ENCODE measurements around the gene KCNJ8.
"Not testable (repeated sequence)": the region's sequence is repeated elsewhere in the genome, so short reads cannot be mapped to it uniquely, and the experiment has no call there.

DNA sequence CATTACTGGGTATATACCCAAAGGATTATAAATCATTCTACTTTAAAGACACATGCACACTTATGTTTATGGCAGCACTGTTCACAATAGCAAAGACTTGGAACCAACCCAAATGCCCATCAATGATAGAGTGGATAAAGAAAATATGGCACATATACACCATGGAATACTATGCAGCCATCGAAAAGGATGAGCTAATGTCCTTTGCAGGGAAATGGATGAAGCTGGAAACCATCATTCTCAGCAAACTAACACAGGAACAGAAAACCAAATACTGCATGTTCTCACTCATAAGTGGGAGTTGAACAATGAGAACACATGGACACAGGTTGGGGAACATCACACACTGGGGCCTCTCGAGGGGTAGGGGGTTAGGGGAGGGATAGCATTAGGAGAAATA lies 37.8 kb upstream of the KCNJ8 start:
- TF ChIP-seq, protein P1, sequence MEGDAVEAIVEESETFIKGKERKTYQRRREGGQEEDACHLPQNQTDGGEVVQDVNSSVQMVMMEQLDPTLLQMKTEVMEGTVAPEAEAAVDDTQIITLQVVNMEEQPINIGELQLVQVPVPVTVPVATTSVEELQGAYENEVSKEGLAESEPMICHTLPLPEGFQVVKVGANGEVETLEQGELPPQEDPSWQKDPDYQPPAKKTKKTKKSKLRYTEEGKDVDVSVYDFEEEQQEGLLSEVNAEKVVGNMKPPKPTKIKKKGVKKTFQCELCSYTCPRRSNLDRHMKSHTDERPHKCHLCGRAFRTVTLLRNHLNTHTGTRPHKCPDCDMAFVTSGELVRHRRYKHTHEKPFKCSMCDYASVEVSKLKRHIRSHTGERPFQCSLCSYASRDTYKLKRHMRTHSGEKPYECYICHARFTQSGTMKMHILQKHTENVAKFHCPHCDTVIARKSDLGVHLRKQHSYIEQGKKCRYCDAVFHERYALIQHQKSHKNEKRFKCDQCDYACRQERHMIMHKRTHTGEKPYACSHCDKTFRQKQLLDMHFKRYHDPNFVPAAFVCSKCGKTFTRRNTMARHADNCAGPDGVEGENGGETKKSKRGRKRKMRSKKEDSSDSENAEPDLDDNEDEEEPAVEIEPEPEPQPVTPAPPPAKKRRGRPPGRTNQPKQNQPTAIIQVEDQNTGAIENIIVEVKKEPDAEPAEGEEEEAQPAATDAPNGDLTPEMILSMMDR (IDR thresholded peaks at IDR 0.05) = not testable (repeated sequence)
- not testable (repeated sequence) for TF ChIP-seq POLR2A (IDR thresholded peaks at IDR 0.05)

All from uterus (tissue), 2 donors.